Ishikawa (cell line): ENCODE measurements around the gene CPT1C.

Source experiments
- CEBPB ChIP-seq: IDR thresholded peaks from 2 replicates; pipeline ENCODE4 v1.6.1; 2012
- CREB1 ChIP-seq: IDR thresholded peaks from 2 replicates; pipeline ENCODE4 v1.6.1; 2012; ENCODE audit warnings: low read depth
- EGR1 ChIP-seq: IDR thresholded peaks from 2 replicates; pipeline ENCODE4 v1.6.1; 2012
- EP300 ChIP-seq: IDR thresholded peaks from 2 replicates; pipeline ENCODE4 v1.6.1; 2012; ENCODE audit warnings: borderline replicate concordance
- FOXM1 ChIP-seq: IDR thresholded peaks from 2 replicates; pipeline ENCODE4 v1.6.1; 2012; ENCODE audit warnings: low read depth, borderline replicate concordance
- NFIC ChIP-seq: IDR thresholded peaks from 2 replicates; pipeline ENCODE4 v1.6.1; 2012
- RAD21 ChIP-seq: IDR thresholded peaks from 2 replicates; pipeline ENCODE4 v1.6.1; 2012; ENCODE audit warnings: low read depth
- TAF1 ChIP-seq: IDR thresholded peaks from 2 replicates; pipeline ENCODE4 v1.6.1; 2012; ENCODE audit warnings: low read depth, mild to moderate bottlenecking
- TCF12 ChIP-seq: IDR thresholded peaks from 2 replicates; pipeline ENCODE4 v1.6.1; 2012; ENCODE audit warnings: low read depth
- TEAD4 ChIP-seq: IDR thresholded peaks from 2 replicates; pipeline ENCODE4 v1.6.1; 2012
- YY1 ChIP-seq: IDR thresholded peaks from 2 replicates; pipeline ENCODE4 v1.6.1; 2012; ENCODE audit warnings: low read depth
- ZBTB7A ChIP-seq: IDR thresholded peaks from 2 replicates; pipeline ENCODE4 v1.6.1; 2012; ENCODE audit warnings: low read depth
- TF ChIP-seq, protein P1 (sequence below): IDR thresholded peaks from 2 replicates; pipeline ENCODE4 v1.6.1; 2012
- TF ChIP-seq, protein P2 (sequence below): IDR thresholded peaks from 2 replicates; pipeline ENCODE4 v1.6.1; 2012
- TF ChIP-seq, protein P3 (sequence below): IDR thresholded peaks from 2 replicates; pipeline ENCODE4 v1.6.1; 2012; ENCODE audit warnings: low read depth, mild to moderate bottlenecking

Gene CPT1C

DNA sequence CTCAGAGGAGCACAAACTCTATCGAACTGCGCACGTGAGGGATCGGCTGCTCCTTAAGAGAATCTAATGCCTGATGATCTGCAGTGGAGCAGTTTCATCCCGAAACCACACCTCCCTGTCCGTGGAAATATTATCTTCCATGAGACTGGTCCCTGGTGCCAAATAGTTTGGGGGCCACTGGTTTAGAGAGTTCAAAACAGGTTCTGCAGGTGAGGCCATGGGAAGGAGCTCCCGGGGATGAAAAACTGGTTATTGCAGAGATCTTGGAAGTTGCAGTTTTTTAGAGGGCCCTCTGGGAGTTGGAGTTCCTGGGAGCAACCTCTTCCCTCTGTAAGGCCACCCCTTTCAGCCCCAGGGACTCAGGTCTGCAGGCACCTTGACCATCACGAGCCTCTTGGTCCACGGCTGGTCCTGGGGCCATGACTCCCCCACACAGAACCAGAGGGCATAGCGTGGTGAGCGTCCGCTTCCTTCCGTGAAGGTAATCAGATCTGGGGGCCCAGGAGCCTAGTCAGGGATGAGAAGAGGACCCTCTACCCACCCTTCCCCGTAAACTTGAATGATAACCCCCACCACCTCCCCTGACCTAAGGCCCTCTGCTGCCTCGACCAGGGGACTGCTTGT, 30.5 kb upstream of the CPT1C start:
- TF ChIP-seq TCF12 (no peak), ZBTB7A (no peak), CEBPB (no peak), NFIC (no peak), TAF1 (no peak), CREB1 (no peak), RAD21 (no peak), FOXM1 (no peak), TEAD4 (no peak)
- TF ChIP-seq, protein P1, sequence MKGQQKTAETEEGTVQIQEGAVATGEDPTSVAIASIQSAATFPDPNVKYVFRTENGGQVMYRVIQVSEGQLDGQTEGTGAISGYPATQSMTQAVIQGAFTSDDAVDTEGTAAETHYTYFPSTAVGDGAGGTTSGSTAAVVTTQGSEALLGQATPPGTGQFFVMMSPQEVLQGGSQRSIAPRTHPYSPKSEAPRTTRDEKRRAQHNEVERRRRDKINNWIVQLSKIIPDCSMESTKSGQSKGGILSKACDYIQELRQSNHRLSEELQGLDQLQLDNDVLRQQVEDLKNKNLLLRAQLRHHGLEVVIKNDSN: no peak

DNA sequence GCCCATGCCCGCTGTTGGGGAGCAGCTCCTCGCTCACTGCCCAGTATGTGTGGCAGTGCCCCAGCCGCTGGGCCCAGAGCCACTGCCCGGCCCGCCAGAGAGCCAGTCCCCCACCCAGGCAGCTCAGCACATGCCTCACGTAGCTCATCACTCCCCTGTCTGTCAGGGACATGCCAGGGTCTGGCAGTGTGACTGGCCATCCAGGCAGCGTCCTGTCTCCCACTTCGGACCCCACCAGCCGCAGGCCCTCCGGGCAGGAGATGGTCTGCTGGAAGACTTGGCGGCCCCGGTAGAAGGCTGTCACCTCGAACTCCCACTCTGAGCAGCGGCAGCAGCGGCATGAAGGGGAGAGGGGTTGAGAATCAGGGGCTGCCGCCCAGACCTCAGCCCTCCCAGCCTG, 28.9 kb upstream of the CPT1C start:
- TF ChIP-seq CEBPB: no peak
- TF ChIP-seq NFIC: no peak
- no peak for TF ChIP-seq CREB1
- TF ChIP-seq RAD21: no peak
- no peak for TF ChIP-seq FOXM1
- no peak for TF ChIP-seq ZBTB7A
- no peak for TF ChIP-seq YY1
- no peak for TF ChIP-seq TCF12
- TF ChIP-seq, protein P2, sequence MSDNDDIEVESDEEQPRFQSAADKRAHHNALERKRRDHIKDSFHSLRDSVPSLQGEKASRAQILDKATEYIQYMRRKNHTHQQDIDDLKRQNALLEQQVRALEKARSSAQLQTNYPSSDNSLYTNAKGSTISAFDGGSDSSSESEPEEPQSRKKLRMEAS: no peak
- TF ChIP-seq, protein P3, sequence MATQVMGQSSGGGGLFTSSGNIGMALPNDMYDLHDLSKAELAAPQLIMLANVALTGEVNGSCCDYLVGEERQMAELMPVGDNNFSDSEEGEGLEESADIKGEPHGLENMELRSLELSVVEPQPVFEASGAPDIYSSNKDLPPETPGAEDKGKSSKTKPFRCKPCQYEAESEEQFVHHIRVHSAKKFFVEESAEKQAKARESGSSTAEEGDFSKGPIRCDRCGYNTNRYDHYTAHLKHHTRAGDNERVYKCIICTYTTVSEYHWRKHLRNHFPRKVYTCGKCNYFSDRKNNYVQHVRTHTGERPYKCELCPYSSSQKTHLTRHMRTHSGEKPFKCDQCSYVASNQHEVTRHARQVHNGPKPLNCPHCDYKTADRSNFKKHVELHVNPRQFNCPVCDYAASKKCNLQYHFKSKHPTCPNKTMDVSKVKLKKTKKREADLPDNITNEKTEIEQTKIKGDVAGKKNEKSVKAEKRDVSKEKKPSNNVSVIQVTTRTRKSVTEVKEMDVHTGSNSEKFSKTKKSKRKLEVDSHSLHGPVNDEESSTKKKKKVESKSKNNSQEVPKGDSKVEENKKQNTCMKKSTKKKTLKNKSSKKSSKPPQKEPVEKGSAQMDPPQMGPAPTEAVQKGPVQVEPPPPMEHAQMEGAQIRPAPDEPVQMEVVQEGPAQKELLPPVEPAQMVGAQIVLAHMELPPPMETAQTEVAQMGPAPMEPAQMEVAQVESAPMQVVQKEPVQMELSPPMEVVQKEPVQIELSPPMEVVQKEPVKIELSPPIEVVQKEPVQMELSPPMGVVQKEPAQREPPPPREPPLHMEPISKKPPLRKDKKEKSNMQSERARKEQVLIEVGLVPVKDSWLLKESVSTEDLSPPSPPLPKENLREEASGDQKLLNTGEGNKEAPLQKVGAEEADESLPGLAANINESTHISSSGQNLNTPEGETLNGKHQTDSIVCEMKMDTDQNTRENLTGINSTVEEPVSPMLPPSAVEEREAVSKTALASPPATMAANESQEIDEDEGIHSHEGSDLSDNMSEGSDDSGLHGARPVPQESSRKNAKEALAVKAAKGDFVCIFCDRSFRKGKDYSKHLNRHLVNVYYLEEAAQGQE: no peak
- TF ChIP-seq EP300: no peak

DNA sequence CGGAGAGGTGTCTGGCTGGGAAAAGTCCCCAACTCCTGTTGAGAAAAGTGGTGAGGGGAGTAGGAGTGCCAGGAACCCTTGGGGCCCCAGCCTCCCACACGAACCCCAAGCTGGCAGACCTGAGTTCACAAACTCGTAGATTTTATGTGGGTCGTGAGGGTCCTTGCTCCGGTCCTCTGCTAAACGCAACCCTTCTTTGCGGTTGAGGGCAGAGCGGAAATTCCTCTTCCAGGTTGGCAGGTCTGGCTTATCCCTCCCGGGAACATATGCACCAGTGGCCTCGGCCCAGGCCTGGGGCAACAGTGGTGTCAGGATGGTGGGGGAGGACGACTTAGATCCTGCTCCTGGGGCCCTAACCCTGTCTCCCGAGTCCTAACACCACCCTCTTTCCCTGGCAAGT, 27.7 kb upstream of the CPT1C start:
- TF ChIP-seq TCF12 (no peak), TAF1 (no peak), EGR1 (no peak), YY1 (no peak), RAD21 (no peak), FOXM1 (no peak)
- TF ChIP-seq, protein P2: no peak
- TF ChIP-seq, protein P3: no peak

DNA sequence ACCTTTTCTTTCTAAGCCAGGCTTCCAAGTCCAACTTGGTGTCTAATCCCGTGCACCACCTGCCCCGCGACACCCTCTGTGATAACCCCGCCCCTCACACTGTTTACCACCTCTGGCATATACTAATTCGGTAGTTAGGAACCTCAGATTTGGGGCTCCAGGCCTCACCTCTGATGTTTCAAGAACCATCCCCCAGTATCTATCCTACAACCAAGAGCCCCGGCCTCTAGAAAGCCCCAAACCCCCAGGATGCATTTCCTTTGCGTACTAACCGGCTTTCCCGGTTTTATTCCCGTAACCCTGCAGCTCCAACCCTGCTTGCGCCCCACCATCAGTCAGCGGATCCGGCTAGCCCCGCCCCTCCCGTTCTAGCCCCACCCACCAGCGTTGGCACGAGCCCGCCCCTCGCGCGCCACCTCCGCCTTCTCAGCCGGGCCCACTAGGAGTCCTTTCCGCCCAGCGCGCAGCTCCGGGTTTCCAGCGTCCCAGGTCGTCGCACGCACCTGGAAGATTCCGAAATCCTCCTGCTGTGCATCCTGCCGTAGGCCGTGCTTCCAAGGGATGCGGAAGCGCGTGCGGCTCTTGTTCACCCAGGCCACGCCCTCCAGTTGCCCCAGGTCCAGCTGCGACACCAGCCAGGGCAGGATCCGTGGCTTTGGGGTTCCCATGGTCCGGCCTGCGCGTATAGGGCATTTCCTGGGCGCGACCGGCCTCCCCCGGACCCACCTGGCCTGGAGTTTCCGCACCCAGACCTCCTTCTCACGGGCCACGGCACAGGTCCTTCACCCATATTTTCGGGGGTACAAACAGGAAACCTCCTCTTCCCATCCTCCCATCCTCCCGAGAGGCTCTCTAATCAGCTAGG, 26.5 kb upstream of the CPT1C start:
- TF ChIP-seq, protein P3: no peak
- TF ChIP-seq NFIC: no peak
- TF ChIP-seq TCF12: peak; percentile 54; the same call in 1 of the 2 replicates
- TF ChIP-seq CREB1: no peak
- TF ChIP-seq ZBTB7A: no peak
- TF ChIP-seq TEAD4: peak; percentile 21; the same call in 1 of the 2 replicates
- TF ChIP-seq EP300: peak; percentile 25; the same call in 1 of the 2 replicates
- TF ChIP-seq, protein P1: no peak
- no peak for TF ChIP-seq YY1
- no peak for TF ChIP-seq TAF1
- TF ChIP-seq RAD21: 0 out of 2 replicates have a peak, but pooled peaks have one; percentile 4
- no peak for TF ChIP-seq CEBPB
- TF ChIP-seq FOXM1: peak; percentile 18; the same call in 1 of the 2 replicates
- TF ChIP-seq EGR1: 0 out of 2 replicates have a peak, but pooled peaks have one; percentile 10
- TF ChIP-seq, protein P2: peak; percentile 86
